Transverse colon (tissue), 4 donors: ENCODE results near the gene SLC6A9.

Source experiments
- CTCF ChIP-seq, 5 experiments: fragments of 200-600 bp in 3 of 5; fragments of 450-650 bp in 2 of 5; sonication (generic) in 3 of 5; IDR thresholded peaks; 1 replicate in 2 of 5; 2 replicates in 3 of 5; pipeline ENCODE4 v1.5.1; 2016 to 2017; ENCODE audit warnings: antibody characterized with exemption in 5 of 5, inconsistent platforms in 3 of 5, mild to moderate bottlenecking in 2 of 5, moderate library complexity in 1 of 5
- POLR2A ChIP-seq: fragments of 450-650 bp; IDR thresholded peaks from one replicate; pipeline ENCODE4 v1.6.1; 2016; ENCODE audit warnings: antibody characterized with exemption, mild to moderate bottlenecking, moderate library complexity
- POLR2AphosphoS5 ChIP-seq, 3 donors: sonication (generic); formaldehyde crosslinking; IDR thresholded peaks; one replicate each; pipeline ENCODE4 v1.6.1; 2016; ENCODE audit warnings: antibody characterized with exemption in 3 of 3

DNA sequence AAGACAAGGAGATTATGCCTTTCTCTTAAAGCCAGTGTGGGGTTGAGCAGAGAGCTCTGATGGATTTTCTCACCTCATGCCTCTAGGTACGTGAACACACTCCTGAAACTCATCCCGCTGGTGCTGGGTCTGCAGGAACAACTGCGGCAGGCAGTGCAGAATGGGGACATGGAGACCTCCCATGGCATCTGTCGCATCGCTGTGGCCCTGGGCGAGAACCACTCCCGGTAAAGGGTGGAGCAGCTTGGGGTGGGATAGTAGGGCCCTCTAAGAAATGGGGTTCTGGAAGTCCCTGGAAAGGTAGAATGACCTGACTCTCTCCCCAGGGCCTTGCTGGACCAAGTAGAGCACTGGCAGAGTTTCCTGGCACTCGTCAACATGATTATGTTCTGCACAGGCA lies 75.0 kb downstream of the SLC6A9 start:
- no peak for TF ChIP-seq POLR2A
- no peak for TF ChIP-seq CTCF (IDR thresholded peaks at IDR 0.05)
- TF ChIP-seq POLR2AphosphoS5 (IDR thresholded peaks at IDR 0.05): no peak
